ENCODE measurements around the gene LRBA.

- TF ChIP-seq POLR2AphosphoS5 (IDR thresholded peaks at IDR 0.05) = no peak
- no peak for TF ChIP-seq POLR2A (IDR thresholded peaks at IDR 0.05; ENCODE audit: low read depth)
- no peak for TF ChIP-seq CTCF (IDR thresholded peaks at IDR 0.05)
- TF ChIP-seq EP300 (IDR thresholded peaks at IDR 0.05) = no peak
Measured at GRCh38 chr4:150949943-150950342, 65.1 kb downstream of the LRBA start.
